Thyroid gland (tissue), 4 donors: ENCODE measurements around the gene AVPR1B. TPM values are rescaled to one million over a fixed set of nuclear protein-coding genes. Genes with fewer than 3 reads are reported as not detected.

ENCODE experiments used
- DNase-seq, 2 donors: peaks; one replicate each; pipeline ENCODE4 v3.0.0-alpha.2; 2019
- H3K27ac ChIP-seq, 3 donors: fragments of 200-600 bp; sonication (generic); 1 replicate in 2 of 3; 2 replicates in 1 of 3; pipeline ENCODE4 v1.5.1; 2016 to 2019; ENCODE audit warnings: mild to moderate bottlenecking in 1 of 3, moderate library complexity in 1 of 3
- H3K27me3 ChIP-seq: fragments of 200-600 bp; sonication (generic); one replicate; pipeline ENCODE4 v1.5.1; 2019
- H3K36me3 ChIP-seq, 2 donors: fragments of 200-600 bp; sonication (generic); one replicate each; pipeline ENCODE4 v1.5.1; 2016 to 2019
- H3K4me1 ChIP-seq, 2 donors: fragments of 200-600 bp; sonication (generic); one replicate each; pipeline ENCODE4 v1.5.1; 2017 to 2019
- H3K4me3 ChIP-seq, 3 donors: fragments of 200-600 bp; sonication (generic); replicated peaks in 1 of 3; 1 replicate in 2 of 3; 2 replicates in 1 of 3; pipeline ENCODE4 v1.5.1; 2016; ENCODE audit warnings: mild to moderate bottlenecking in 1 of 3
- H3K9me3 ChIP-seq: fragments of 200-600 bp; sonication (generic); one replicate; pipeline ENCODE4 v1.5.1; 2017
- CTCF ChIP-seq, 6 experiments: fragments of 200-600 bp in 3 of 6; fragments of 450-650 bp in 3 of 6; sonication (generic) in 3 of 6; IDR thresholded peaks; one replicate each; pipeline ENCODE4 v1.5.1; 2016 to 2019; ENCODE audit warnings: antibody characterized with exemption in 6 of 6, mild to moderate bottlenecking in 2 of 6, inconsistent platforms in 1 of 6, moderate library complexity in 1 of 6
- POLR2A ChIP-seq, 2 donors: fragments of 450-650 bp; IDR thresholded peaks; one replicate each; pipeline ENCODE4 v1.6.1; 2017; ENCODE audit warnings: antibody characterized with exemption in 2 of 2, mild to moderate bottlenecking in 2 of 2, moderate library complexity in 1 of 2
- WGBS, 2 donors: methylation state at CpG; one replicate each; pipeline ENCODE4 v1.1.5; 2017; 5-methylcytosine and 5-hydroxymethylcytosine counted together
- intact Hi-C: fragments of 100-400 bp; cut with DNase I; formaldehyde crosslinking; loops from one replicate; pipeline ENCODE4 v1.15.1; 2023
- total RNA-seq, 4 donors: library from RNA; depleted of rRNA; stranded (reverse); fragments of >200 nt; gene quantifications; one replicate each; pipeline ENCODE4 v1.2.3, GENCODE V29; 2016

Gene AVPR1B
- total RNA-seq, 4 donors from 2014 or later: 0.11 to 0.68 (median 0.38) TPM; not detected in 1

GRCh38 chr1:206142770-206143169, 25.6 kb upstream of the AVPR1B start:
- H3K36me3 ChIP-seq: no peaks in the 10 kb centered on the region
- no peak overlapping the region for H3K4me3 ChIP-seq
- no peak overlapping the region for H3K27ac ChIP-seq
- DNase-seq: no peak
- no peaks in the 10 kb centered on the region for H3K27me3 ChIP-seq
- 81 to 85% methylated on average over 2 of the region's 2 CpGs for WGBS, 2 donors
- no peaks in the 10 kb centered on the region for H3K4me1 ChIP-seq
- no peaks in the 10 kb centered on the region for H3K9me3 ChIP-seq
- intact Hi-C loops: no loop called here
- no peak for TF ChIP-seq POLR2A (IDR thresholded peaks at IDR 0.05)
- TF ChIP-seq CTCF (IDR thresholded peaks at IDR 0.05): no peak

- intact Hi-C loops: no loop called here
- no peak for TF ChIP-seq POLR2A (IDR thresholded peaks at IDR 0.05)
- TF ChIP-seq CTCF (IDR thresholded peaks at IDR 0.05): no peak
- no peaks in the 10 kb centered on the region for H3K9me3 ChIP-seq
- H3K27me3 ChIP-seq: no peaks in the 10 kb centered on the region
- H3K36me3 ChIP-seq: no peaks in the 10 kb centered on the region
- H3K27ac ChIP-seq: no peak overlapping the region
- peak in 1 of 2 donors; percentile 9 for DNase-seq
- peaks cover 0 to under 1% of the 10 kb centered on the region in 2 donors for H3K4me1 ChIP-seq
- no peak overlapping the region for H3K4me3 ChIP-seq
- 58 to 69% methylated on average over 3 of the region's 3 CpGs for WGBS, 2 donors
Observed at GRCh38 chr1:206142011-206142410, 24.8 kb upstream of the AVPR1B start.

GRCh38 chr1:206136241-206136640, 19.1 kb upstream of the AVPR1B start:
- Histone ChIP-seq H3K4me3 (no peak overlapping the region), H3K4me1 (peaks cover 0 to 14% of the 10 kb centered on the region in 2 donors), H3K36me3 (no peaks in the 10 kb centered on the region), H3K27ac (no peak overlapping the region), H3K27me3 (no peaks in the 10 kb centered on the region), H3K9me3 (no peaks in the 10 kb centered on the region)
- 19 to 25% methylated on average over 2 of the region's 2 CpGs for WGBS, 2 donors
- peak; percentile 83 to 84 for DNase-seq
- no peak for TF ChIP-seq CTCF (IDR thresholded peaks at IDR 0.05)
- no peak for TF ChIP-seq POLR2A (IDR thresholded peaks at IDR 0.05)
- intact Hi-C loops: no loop called here

GRCh38 chr1:206135248-206135647, 18.1 kb upstream of the AVPR1B start:
- peaks cover 0 to 14% of the 10 kb centered on the region in 2 donors for H3K4me1 ChIP-seq
- TF ChIP-seq POLR2A (IDR thresholded peaks at IDR 0.05) (no peak), CTCF (IDR thresholded peaks at IDR 0.05) (no peak)
- H3K9me3 ChIP-seq: no peaks in the 10 kb centered on the region
- H3K27ac ChIP-seq: no peak overlapping the region
- no peaks in the 10 kb centered on the region for H3K27me3 ChIP-seq
- H3K4me3 ChIP-seq: no peak overlapping the region
- 51 to 73% methylated on average over 2 of the region's 2 CpGs for WGBS, 2 donors
- intact Hi-C loops: no loop called here
- no peaks in the 10 kb centered on the region for H3K36me3 ChIP-seq
- DNase-seq: no peak

GRCh38 chr1:206133751-206134415, 16.7 kb upstream of the AVPR1B start:
- H3K27me3 ChIP-seq: no peaks in the 10 kb centered on the region
- H3K4me1 ChIP-seq: peaks cover 0 to 14% of the 10 kb centered on the region in 2 donors
- no peak for DNase-seq
- intact Hi-C loops: no loop called here
- TF ChIP-seq POLR2A (IDR thresholded peaks at IDR 0.05) (no peak), CTCF (IDR thresholded peaks at IDR 0.05) (no peak)
- WGBS, 2 donors: 89 to 95% methylated on average over 7 of the region's 7 CpGs
- no peaks in the 10 kb centered on the region for H3K36me3 ChIP-seq
- H3K9me3 ChIP-seq: no peaks in the 10 kb centered on the region
- H3K27ac ChIP-seq: no peak overlapping the region
- H3K4me3 ChIP-seq: no peak overlapping the region
